NCI-H1417 (cell line): ENCODE measurements around the gene SERBP1.

Source experiments
- DNase-seq, 3 experiments: peaks; one replicate each; lab custom pipeline; 2025; lab: John Stamatoyannopoulos, UW

The SERBP1 gene

GRCh38 chr1:67367370-67368045, 62.7 kb downstream of the SERBP1 start:
- peak; percentile 10 to 68 (median 23) for DNase-seq

- no peak for DNase-seq
Measured at GRCh38 chr1:67361641-67362040, 68.6 kb downstream of the SERBP1 start.

DNA sequence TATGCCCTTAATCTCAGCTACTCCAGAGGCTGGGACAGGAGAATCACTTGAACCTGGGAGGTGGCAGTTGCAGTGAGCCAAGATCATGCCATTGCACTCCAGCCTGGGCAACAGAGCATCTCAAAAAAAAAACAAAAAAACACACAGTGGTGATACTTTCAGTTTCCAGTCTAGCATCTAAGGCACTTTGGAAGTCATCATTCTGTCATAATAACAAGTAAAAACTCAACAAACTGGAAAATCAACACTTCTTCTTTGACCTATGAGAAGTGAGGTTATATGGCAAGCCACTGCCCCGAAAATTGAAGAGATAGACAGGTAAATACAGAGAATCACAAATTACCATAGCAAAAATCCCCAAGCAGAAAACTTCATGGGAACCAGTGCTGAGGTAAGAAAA, 70.6 kb downstream of the SERBP1 start:
- no peak for DNase-seq
